GM23338 (cell line): ENCODE results near the gene LYPLAL1. TPM values are rescaled to one million over a fixed set of nuclear protein-coding genes. Genes with fewer than 3 reads are reported as not detected.

Source experiments
- ATAC-seq: fragments of 200-7000 bp; cut with Tn5 transposase; 3 replicates; pipeline ENCODE4 v1.9.1; 2020
- DNase-seq: peaks from one replicate; pipeline ENCODE4 v3.0.0-alpha.2; 2015; ENCODE audit warnings: low spot score
- H2AFZ ChIP-seq: fragments of 200-600 bp; sonication (generic); 2 replicates; pipeline ENCODE4 v1.8.0; 2016; ENCODE audit warnings: antibody characterized with exemption, mild to moderate bottlenecking, moderate library complexity
- H3F3A ChIP-seq: fragments of 200-600 bp; sonication (generic); replicated peaks from 2 replicates; pipeline ENCODE4 v1.8.0; 2017; ENCODE audit warnings: antibody characterized with exemption, mixed run types, low read depth
- H3K27ac ChIP-seq: fragments of 200-600 bp; sonication (generic); 2 replicates; pipeline ENCODE4 v1.6.1; 2016; ENCODE audit warnings: low read depth
- H3K27me3 ChIP-seq: fragments of 200-600 bp; sonication (generic); 2 replicates; pipeline ENCODE4 v1.8.0; 2016; ENCODE audit warnings: mild to moderate bottlenecking, mixed run types, moderate library complexity; ENCODE audit not compliant: insufficient read depth
- H3K36me3 ChIP-seq: fragments of 200-600 bp; sonication (generic); 2 replicates; pipeline ENCODE4 v1.8.0; 2016; ENCODE audit warnings: mild to moderate bottlenecking; ENCODE audit not compliant: insufficient read depth
- H3K4me1 ChIP-seq: fragments of 200-600 bp; sonication (generic); 2 replicates; pipeline ENCODE4 v1.8.0; 2016; ENCODE audit warnings: mild to moderate bottlenecking, moderate library complexity; ENCODE audit not compliant: insufficient read depth
- H3K4me2 ChIP-seq: fragments of 200-600 bp; sonication (generic); 2 replicates; pipeline ENCODE4 v1.7.1; 2017; ENCODE audit warnings: mixed run types
- H3K4me3 ChIP-seq: fragments of 200-600 bp; sonication (generic); 2 replicates; pipeline ENCODE4 v1.6.1; 2016; ENCODE audit warnings: mixed run types
- H3K79me2 ChIP-seq: fragments of 200-600 bp; sonication (generic); replicated peaks from 2 replicates; pipeline ENCODE4 v1.8.0; 2017; ENCODE audit warnings: mild to moderate bottlenecking; ENCODE audit not compliant: insufficient read depth
- H3K9me2 ChIP-seq: fragments of 200-600 bp; sonication (generic); 2 replicates; pipeline ENCODE4 v1.8.0; 2017; ENCODE audit not compliant: insufficient read depth
- H4K20me1 ChIP-seq: fragments of 200-600 bp; sonication (generic); replicated peaks from 2 replicates; pipeline ENCODE4 v1.8.0; 2017; ENCODE audit warnings: mild to moderate bottlenecking; ENCODE audit not compliant: insufficient read depth
- H3K27ac Mint-ChIP-seq: 2 replicates; pipeline ENCODE4 v1.8.0; 2020; ENCODE audit warnings: inconsistent platforms, mild to moderate bottlenecking, moderate library complexity, mixed read lengths
- H3K27me3 Mint-ChIP-seq: 3 replicates; pipeline ENCODE4 v1.8.0; 2022; ENCODE audit warnings: low read depth, mild to moderate bottlenecking, moderate library complexity, mixed read lengths, inconsistent platforms; ENCODE audit not compliant: insufficient read depth, poor library complexity
- H3K36me3 Mint-ChIP-seq: 3 replicates; pipeline ENCODE4 v1.8.0; 2021; ENCODE audit warnings: low read depth, mild to moderate bottlenecking, inconsistent platforms, moderate library complexity, mixed read lengths
- H3K4me1 Mint-ChIP-seq: 3 replicates; pipeline ENCODE4 v1.8.0; 2020; ENCODE audit warnings: mild to moderate bottlenecking, inconsistent platforms, mixed read lengths
- H3K4me3 Mint-ChIP-seq: 3 replicates; pipeline ENCODE4 v1.8.0; 2021; ENCODE audit warnings: moderate library complexity, mild to moderate bottlenecking, inconsistent platforms, mixed read lengths
- H3K9me3 Mint-ChIP-seq: 3 replicates; pipeline ENCODE4 v1.8.0; 2020; ENCODE audit warnings: moderate library complexity, mild to moderate bottlenecking, inconsistent platforms, mixed read lengths
- CTCF ChIP-seq, 2 experiments: fragments of 200-600 bp in 1 of 2; sonication (generic) in 1 of 2; conservative IDR thresholded peaks; 2 replicates each; pipeline versions ENCODE4 v1.5.1 to v1.6.1; 2016 to 2017; ENCODE audit warnings: antibody characterized with exemption in 2 of 2, low read depth in 2 of 2, mild to moderate bottlenecking in 2 of 2, moderate library complexity in 1 of 2
- ETS1 ChIP-seq: IDR thresholded peaks from 2 replicates; pipeline ENCODE4 v1.6.1; 2016; ENCODE audit warnings: antibody characterized with exemption
- EZH2 ChIP-seq: fragments of 200-600 bp; sonication (generic); IDR thresholded peaks from one replicate; pipeline ENCODE4 v1.8.0; 2017; ENCODE audit warnings: antibody characterized with exemption, mild to moderate bottlenecking, low read depth; ENCODE audit not compliant: unreplicated experiment
- JUNB ChIP-seq: IDR thresholded peaks from one replicate; pipeline ENCODE4 v1.6.1; 2016; ENCODE audit warnings: antibody characterized with exemption; ENCODE audit not compliant: unreplicated experiment
- NANOG ChIP-seq: IDR thresholded peaks from 2 replicates; pipeline ENCODE4 v1.6.1; 2016; ENCODE audit warnings: antibody characterized with exemption, borderline replicate concordance
- POLR2AphosphoS5 ChIP-seq: IDR thresholded peaks from 2 replicates; pipeline ENCODE4 v1.6.1; 2016; ENCODE audit warnings: antibody characterized with exemption, low read depth
- STAT1 ChIP-seq: IDR thresholded peaks from one replicate; pipeline ENCODE4 v1.6.1; 2016; ENCODE audit warnings: antibody characterized with exemption; ENCODE audit not compliant: unreplicated experiment
- ZNF114 ChIP-seq: fragments of 250-450 bp; sonication (Bioruptor Pico); IDR thresholded peaks from 2 replicates; pipeline ENCODE4 v1.5.0; 2020; ENCODE audit warnings: mild to moderate bottlenecking, moderate library complexity
- ZNF331 ChIP-seq: fragments of 250-450 bp; sonication (Bioruptor Pico); IDR thresholded peaks from 2 replicates; pipeline ENCODE4 v1.5.0; 2020; ENCODE audit warnings: low read depth, mild to moderate bottlenecking, moderate library complexity
- polyA plus RNA-seq: library from polyadenylated mRNA; unstranded; fragments of >200 nt; fragmentation: Nextera tagmentation; extraction: Ambion mirVana; gene quantifications from 2 replicates; pipeline ENCODE4 v1.2.1, GENCODE V29; 2016
- total RNA-seq: library from RNA; depleted of rRNA; stranded (reverse); fragments of >200 nt; shearing (Covaris generic); gene quantifications from 2 replicates; pipeline ENCODE4 v1.2.3, GENCODE V29; 2014

Gene LYPLAL1
- total and polyA plus RNA-seq, 2 experiments from 2014 or later: 9.9 to 60.2 TPM

GRCh38 chr1:219210067-219210466, 36.4 kb downstream of the LYPLAL1 start:
- ATAC-seq (no peak), DNase-seq (no peak)
- Mint-ChIP-seq H3K27ac (no peak overlapping the region), H3K4me3 (no peak overlapping the region), H3K36me3 (no peaks in the 10 kb centered on the region), H3K27me3 (no peaks in the 10 kb centered on the region), H3K9me3 (no peaks in the 10 kb centered on the region), H3K4me1 (no peaks in the 10 kb centered on the region)
- H3K4me3 ChIP-seq: no peak overlapping the region
- no peaks in the 10 kb centered on the region for H4K20me1 ChIP-seq
- no peaks in the 10 kb centered on the region for H3K36me3 ChIP-seq
- no peak overlapping the region for H3K4me2 ChIP-seq
- no peak overlapping the region for H3K27ac ChIP-seq
- no peaks in the 10 kb centered on the region for H3K4me1 ChIP-seq
- no peaks in the 10 kb centered on the region for H3K27me3 ChIP-seq
- H2AFZ ChIP-seq: no peak overlapping the region
- no peaks in the 10 kb centered on the region for H3K79me2 ChIP-seq
- H3F3A ChIP-seq: no peaks in the 10 kb centered on the region
- TF ChIP-seq STAT1 (no peak), CTCF (conservative IDR thresholded peaks at IDR 0.05; ENCODE audit: low read depth in 2 of 2) (no peak)
- H3K9me2 ChIP-seq: no peaks in the 10 kb centered on the region

- Histone ChIP-seq H4K20me1 (no peaks in the 10 kb centered on the region), H3F3A (no peaks in the 10 kb centered on the region), H3K36me3 (no peaks in the 10 kb centered on the region), H3K27me3 (no peaks in the 10 kb centered on the region), H3K4me2 (no peak overlapping the region), H3K4me1 (no peaks in the 10 kb centered on the region), H3K27ac (no peak overlapping the region), H3K9me2 (no peaks in the 10 kb centered on the region), H2AFZ (no peak overlapping the region), H3K79me2 (no peaks in the 10 kb centered on the region), H3K4me3 (no peak overlapping the region)
- Mint-ChIP-seq H3K4me3 (no peak overlapping the region), H3K27ac (no peak overlapping the region), H3K27me3 (no peaks in the 10 kb centered on the region), H3K9me3 (no peaks in the 10 kb centered on the region), H3K4me1 (no peaks in the 10 kb centered on the region), H3K36me3 (no peaks in the 10 kb centered on the region)
- TF ChIP-seq NANOG (no peak), EZH2 (no peak)
- DNase-seq (no peak), ATAC-seq (no peak)
Observed at GRCh38 chr1:219215477-219215876, 41.8 kb downstream of the LYPLAL1 start.

- no peak overlapping the region for H3K27ac Mint-ChIP-seq
- H3K4me3 Mint-ChIP-seq: no peak overlapping the region
- no peaks in the 10 kb centered on the region for H3K4me1 Mint-ChIP-seq
- no peak overlapping the region for H3K4me3 ChIP-seq
- no peaks in the 10 kb centered on the region for H3K36me3 ChIP-seq
- peaks cover 6% of the 10 kb centered on the region; the same call in 1 of the 2 replicates for H3K9me2 ChIP-seq
- H3K9me3 Mint-ChIP-seq: no peaks in the 10 kb centered on the region
- H3K27me3 Mint-ChIP-seq: no peaks in the 10 kb centered on the region
- no peaks in the 10 kb centered on the region for H3K4me1 ChIP-seq
- H3K36me3 Mint-ChIP-seq: no peaks in the 10 kb centered on the region
- H3F3A ChIP-seq: no peaks in the 10 kb centered on the region
- H2AFZ ChIP-seq: no peak overlapping the region
- no peak overlapping the region for H3K27ac ChIP-seq
- no peaks in the 10 kb centered on the region for H3K79me2 ChIP-seq
- DNase-seq: no peak
- H3K27me3 ChIP-seq: no peaks in the 10 kb centered on the region
- H4K20me1 ChIP-seq: no peaks in the 10 kb centered on the region
- ATAC-seq: no peak
- H3K4me2 ChIP-seq: no peak overlapping the region
- no peak for TF ChIP-seq STAT1
- no peak for TF ChIP-seq JUNB
- no peak for TF ChIP-seq NANOG
- TF ChIP-seq CTCF (conservative IDR thresholded peaks at IDR 0.05; ENCODE audit: low read depth in 2 of 2): no peak
- TF ChIP-seq POLR2AphosphoS5: no peak
- no peak for TF ChIP-seq ZNF331 (CRISPR knock-in tag)
- TF ChIP-seq ETS1: no peak
- TF ChIP-seq ZNF114 (CRISPR knock-in tag): no peak
Observed at GRCh38 chr1:219220945-219221344, 47.3 kb downstream of the LYPLAL1 start.
